ENCODE results near the gene RBM7.

- TF ChIP-seq CTCF (IDR thresholded peaks at IDR 0.05; ENCODE audit: low read depth, low read length, missing input control) (no peak), ATF3 (IDR thresholded peaks at IDR 0.05) (no peak), EGR1 (IDR thresholded peaks at IDR 0.05; ENCODE audit: low read depth in 2 of 2) (no peak)
Measured at GRCh38 chr11:114398303-114398920, 2.1 kb upstream of the RBM7 start.

Measured in liver (tissue), 3 donors.